Measurements from ENCODE around the gene MON1B.
A peak's percentile ranks its signal among the peaks of the same experiment; 100 is the strongest.

The MON1B gene

GRCh38 chr16:77221482-77221881, 30.5 kb downstream of the MON1B start:
- Histone ChIP-seq H3K4me3 (replicated peaks; ENCODE audit: insufficient read depth, low read length) (no peak overlapping the region), H3K27me3 (ENCODE audit: insufficient read depth, poor library complexity, severe bottlenecking) (no peaks in the 10 kb centered on the region), H3K27ac (replicated peaks) (no peak overlapping the region)
- DNase-seq (ENCODE audit: low read depth in 1 of 2, low spot score in 1 of 2) = no peak
- TF ChIP-seq SPI1 (IDR thresholded peaks at IDR 0.05; ENCODE audit: borderline replicate concordance, low read depth) (no peak), POLR2AphosphoS5 (IDR thresholded peaks at IDR 0.05; ENCODE audit: low read depth) (no peak), GABPA (IDR thresholded peaks at IDR 0.05; ENCODE audit: low read depth) (no peak), REST (IDR thresholded peaks at IDR 0.05; ENCODE audit: insufficient replicate concordance, low read depth) (no peak), CTCF (IDR thresholded peaks at IDR 0.05; ENCODE audit: insufficient read depth, low read length) (no peak)

GRCh38 chr16:77223184-77223583, 32.2 kb downstream of the MON1B start:
- peaks cover 2% of the 10 kb centered on the region for H3K27me3 ChIP-seq (ENCODE audit: insufficient read depth, poor library complexity, severe bottlenecking)
- TF ChIP-seq SPI1 (IDR thresholded peaks at IDR 0.05; ENCODE audit: borderline replicate concordance, low read depth) (no peak), CTCF (IDR thresholded peaks at IDR 0.05; ENCODE audit: insufficient read depth, low read length) (peak; percentile 27)
- no peak overlapping the region for H3K4me3 ChIP-seq (replicated peaks; ENCODE audit: insufficient read depth, low read length)
- no peak overlapping the region for H3K27ac ChIP-seq (replicated peaks)
- no peak for DNase-seq (ENCODE audit: low read depth in 1 of 2, low spot score in 1 of 2)

- no peak overlapping the region for H3K27ac ChIP-seq (replicated peaks)
- TF ChIP-seq CTCF (IDR thresholded peaks at IDR 0.05; ENCODE audit: insufficient read depth, low read length) = no peak
- no peak for TF ChIP-seq POLR2AphosphoS5 (IDR thresholded peaks at IDR 0.05; ENCODE audit: low read depth)
- no peak for TF ChIP-seq SPI1 (IDR thresholded peaks at IDR 0.05; ENCODE audit: borderline replicate concordance, low read depth)
- TF ChIP-seq GABPA (IDR thresholded peaks at IDR 0.05; ENCODE audit: low read depth) = no peak
- no peak for TF ChIP-seq REST (IDR thresholded peaks at IDR 0.05; ENCODE audit: insufficient replicate concordance, low read depth)
- H3K27me3 ChIP-seq (ENCODE audit: insufficient read depth, poor library complexity, severe bottlenecking) = peaks cover 2% of the 10 kb centered on the region
- DNase-seq (ENCODE audit: low read depth in 1 of 2, low spot score in 1 of 2) = no peak
- no peak overlapping the region for H3K4me3 ChIP-seq (replicated peaks; ENCODE audit: insufficient read depth, low read length)
These were observed 34.2 kb downstream of the MON1B start for GRCh38 chr16:77225182-77225581.

- Histone ChIP-seq H3K27me3 (ENCODE audit: insufficient read depth, poor library complexity, severe bottlenecking) (peaks cover 14% of the 10 kb centered on the region), H3K27ac (replicated peaks) (no peak overlapping the region), H3K4me3 (replicated peaks; ENCODE audit: insufficient read depth, low read length) (no peak overlapping the region)
- no peak for DNase-seq (ENCODE audit: low read depth in 1 of 2, low spot score in 1 of 2)
- no peak for TF ChIP-seq REST (IDR thresholded peaks at IDR 0.05; ENCODE audit: insufficient replicate concordance, low read depth)
- no peak for TF ChIP-seq GABPA (IDR thresholded peaks at IDR 0.05; ENCODE audit: low read depth)
- no peak for TF ChIP-seq SPI1 (IDR thresholded peaks at IDR 0.05; ENCODE audit: borderline replicate concordance, low read depth)
- TF ChIP-seq CTCF (IDR thresholded peaks at IDR 0.05; ENCODE audit: insufficient read depth, low read length) = no peak
- TF ChIP-seq POLR2AphosphoS5 (IDR thresholded peaks at IDR 0.05; ENCODE audit: low read depth) = no peak
These were observed 36.8 kb downstream of the MON1B start for GRCh38 chr16:77227745-77228144.

Measured in HL-60 (cell line).